ENCODE data around the gene MTCP1. TPM values are rescaled to one million over a fixed set of nuclear protein-coding genes. Genes with fewer than 3 reads are reported as not detected.

Gene MTCP1
- total RNA-seq, 1 donor from 2014 or later, result 16.8 TPM

DNA sequence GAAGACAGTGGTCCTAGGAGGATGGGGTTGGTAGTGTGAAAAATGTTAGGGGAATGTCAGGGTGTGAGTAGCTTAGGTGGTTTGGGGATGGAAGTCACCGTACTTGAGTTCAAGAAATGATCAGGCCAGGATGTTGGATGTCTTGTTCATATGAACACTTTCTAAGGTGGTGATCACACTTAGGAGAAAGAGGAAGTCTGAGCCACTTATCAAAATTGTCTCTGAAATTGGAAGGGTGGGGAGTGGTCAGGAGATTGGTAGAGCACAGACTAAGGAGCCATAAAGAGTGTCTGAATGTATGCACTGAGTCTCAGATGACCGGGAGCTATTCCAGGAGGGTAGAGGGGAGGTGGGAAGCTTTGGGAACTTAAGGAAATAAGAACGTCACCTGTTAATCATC is 17.3 kb downstream of the MTCP1 start:
- TF ChIP-seq, protein P1, sequence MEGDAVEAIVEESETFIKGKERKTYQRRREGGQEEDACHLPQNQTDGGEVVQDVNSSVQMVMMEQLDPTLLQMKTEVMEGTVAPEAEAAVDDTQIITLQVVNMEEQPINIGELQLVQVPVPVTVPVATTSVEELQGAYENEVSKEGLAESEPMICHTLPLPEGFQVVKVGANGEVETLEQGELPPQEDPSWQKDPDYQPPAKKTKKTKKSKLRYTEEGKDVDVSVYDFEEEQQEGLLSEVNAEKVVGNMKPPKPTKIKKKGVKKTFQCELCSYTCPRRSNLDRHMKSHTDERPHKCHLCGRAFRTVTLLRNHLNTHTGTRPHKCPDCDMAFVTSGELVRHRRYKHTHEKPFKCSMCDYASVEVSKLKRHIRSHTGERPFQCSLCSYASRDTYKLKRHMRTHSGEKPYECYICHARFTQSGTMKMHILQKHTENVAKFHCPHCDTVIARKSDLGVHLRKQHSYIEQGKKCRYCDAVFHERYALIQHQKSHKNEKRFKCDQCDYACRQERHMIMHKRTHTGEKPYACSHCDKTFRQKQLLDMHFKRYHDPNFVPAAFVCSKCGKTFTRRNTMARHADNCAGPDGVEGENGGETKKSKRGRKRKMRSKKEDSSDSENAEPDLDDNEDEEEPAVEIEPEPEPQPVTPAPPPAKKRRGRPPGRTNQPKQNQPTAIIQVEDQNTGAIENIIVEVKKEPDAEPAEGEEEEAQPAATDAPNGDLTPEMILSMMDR (IDR thresholded peaks at IDR 0.05), result no peak
- DNase-seq, result no peak
- Histone ChIP-seq H3K27me3 (no peaks in the 10 kb centered on the region), H3K4me1 (no peaks in the 10 kb centered on the region), H3K4me3 (no peak overlapping the region), H3K27ac (no peak overlapping the region), H3K36me3 (peaks cover 8% of the 10 kb centered on the region), H3K9me3 (no peaks in the 10 kb centered on the region)
- ATAC-seq, result no peak
- intact Hi-C loops (cut with DNase I), result loop anchor here (5.0 kb wide), 1 partner anchor 71 kb away; no protein-coding TSS in a partner anchor

DNA sequence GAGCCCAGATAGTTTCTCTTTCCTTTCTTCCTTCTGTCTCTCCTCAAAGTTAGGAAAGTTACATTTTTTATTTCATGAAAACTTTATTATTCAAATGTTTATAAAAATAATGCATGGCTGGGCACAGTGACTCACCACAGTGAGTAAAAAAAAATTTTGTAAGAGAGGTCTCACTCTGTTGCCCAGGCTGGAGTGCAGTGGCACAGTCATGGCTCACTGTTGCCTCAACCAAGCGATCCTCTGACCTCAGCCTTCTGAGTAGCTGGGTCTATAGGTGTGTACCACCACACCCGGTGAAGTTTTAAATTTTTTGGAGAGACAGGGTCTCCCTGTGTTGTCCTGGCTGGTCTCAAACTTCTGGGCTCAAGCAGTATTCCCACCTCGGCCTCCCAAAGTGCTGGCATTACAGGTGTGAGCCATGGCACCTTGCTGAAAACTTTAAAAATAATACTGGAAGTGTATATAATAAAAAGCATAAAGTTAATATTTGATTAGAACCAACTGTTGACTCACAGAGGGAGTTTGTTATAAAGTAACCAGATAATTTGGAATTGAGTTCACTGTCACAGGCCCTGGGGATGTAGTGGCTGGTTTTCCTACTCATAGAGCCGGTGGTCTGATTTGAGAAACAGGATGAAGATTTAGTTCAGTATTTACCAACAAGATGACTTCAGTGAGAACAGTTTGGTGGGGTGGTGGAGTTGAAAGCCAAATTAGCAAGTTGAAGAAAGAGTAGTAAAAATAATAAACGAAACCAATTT is 18.0 kb downstream of the MTCP1 start:
- no peak overlapping the region for H3K27ac ChIP-seq
- no peak overlapping the region for H3K4me3 ChIP-seq
- intact Hi-C loops (cut with DNase I), result loop anchor here (5.0 kb wide), 1 partner anchor 71 kb away; no protein-coding TSS in a partner anchor
- H3K36me3 ChIP-seq, result peaks cover 8% of the 10 kb centered on the region
- H3K4me1 ChIP-seq, result no peaks in the 10 kb centered on the region
- TF ChIP-seq, protein P1 (IDR thresholded peaks at IDR 0.05), result no peak
- no peaks in the 10 kb centered on the region for H3K9me3 ChIP-seq
- ATAC-seq, result no peak
- no peaks in the 10 kb centered on the region for H3K27me3 ChIP-seq
- no peak for DNase-seq

DNA sequence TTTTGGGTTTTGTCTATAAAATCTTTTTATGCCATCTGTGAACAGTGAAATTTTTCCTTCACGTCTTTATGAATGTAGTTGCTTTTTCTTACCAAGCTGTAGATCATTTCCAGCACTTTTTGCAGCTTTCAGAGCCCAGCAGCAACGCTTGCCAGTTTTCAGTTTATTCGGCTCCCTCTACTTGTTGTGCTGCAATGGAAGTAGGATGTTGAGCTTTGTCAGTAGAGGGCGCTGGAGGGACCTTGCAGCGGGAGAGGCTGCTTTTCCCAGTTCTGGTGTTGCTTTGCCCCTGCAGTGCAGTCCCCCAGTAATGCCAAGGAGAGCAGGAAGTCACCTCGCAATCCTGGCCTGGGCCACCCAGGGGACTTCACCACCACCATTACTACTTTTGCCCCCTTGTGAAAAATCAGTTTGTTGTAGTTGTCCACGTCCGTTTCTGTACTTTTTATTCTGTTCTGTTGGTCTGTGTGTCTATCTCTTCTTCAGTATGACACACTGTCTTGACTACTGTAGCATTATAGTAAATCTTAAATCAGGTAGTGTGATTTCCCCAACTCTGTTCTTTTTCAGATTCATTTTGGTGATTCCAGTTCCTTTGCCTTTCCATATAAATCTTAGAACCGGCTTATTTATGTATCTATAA is 21.8 kb downstream of the MTCP1 start:
- TF ChIP-seq, protein P1 (IDR thresholded peaks at IDR 0.05), result peak; percentile 54
- Histone ChIP-seq H3K36me3 (peaks cover 8% of the 10 kb centered on the region), H3K4me1 (no peaks in the 10 kb centered on the region), H3K27me3 (no peaks in the 10 kb centered on the region), H3K9me3 (no peaks in the 10 kb centered on the region), H3K4me3 (no peak overlapping the region), H3K27ac (no peak overlapping the region)
- intact Hi-C loops (cut with DNase I), result no loop called here
- ATAC-seq (peak; percentile 62), DNase-seq (no peak)

DNA sequence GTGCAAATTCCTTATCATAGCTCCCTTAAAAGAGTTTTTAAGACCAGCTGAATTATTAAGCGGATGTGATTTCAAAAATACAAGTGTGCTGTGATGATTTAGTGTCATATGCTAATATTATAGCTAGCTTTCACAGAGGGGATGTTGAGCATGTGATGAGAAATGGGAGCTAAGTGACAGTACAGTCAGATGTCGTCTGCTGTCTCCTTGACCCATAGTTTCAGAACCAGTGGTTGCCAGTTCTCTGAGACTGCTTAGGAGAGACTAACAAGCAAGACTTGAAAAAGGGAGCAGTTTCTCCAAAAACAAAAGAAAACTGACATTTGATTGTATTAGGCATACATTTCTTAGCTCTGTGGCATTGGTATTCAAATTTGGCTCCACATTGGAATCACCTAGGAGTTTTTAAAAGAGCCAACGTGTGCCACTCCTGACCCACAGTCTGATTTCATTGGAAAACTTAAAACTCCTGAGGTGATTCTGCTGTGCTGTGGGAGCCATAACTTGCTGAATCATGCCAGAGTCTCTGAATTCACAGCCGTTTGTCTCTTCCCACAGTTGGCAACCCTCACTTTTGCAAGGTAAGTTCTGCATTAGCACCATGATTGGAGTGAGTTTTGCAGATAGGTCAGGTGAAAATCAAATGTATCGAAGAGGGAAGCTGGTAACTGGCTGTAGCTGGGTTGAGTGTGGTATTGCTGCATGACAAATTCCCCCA is 24.0 kb downstream of the MTCP1 start:
- Histone ChIP-seq H3K27me3 (no peaks in the 10 kb centered on the region), H3K4me3 (no peak overlapping the region), H3K27ac (no peak overlapping the region), H3K4me1 (no peaks in the 10 kb centered on the region), H3K36me3 (peaks cover 2% of the 10 kb centered on the region), H3K9me3 (no peaks in the 10 kb centered on the region)
- ATAC-seq (no peak), DNase-seq (no peak)
- TF ChIP-seq, protein P1 (IDR thresholded peaks at IDR 0.05), result no peak
- intact Hi-C loops (cut with DNase I), result no loop called here

DNA sequence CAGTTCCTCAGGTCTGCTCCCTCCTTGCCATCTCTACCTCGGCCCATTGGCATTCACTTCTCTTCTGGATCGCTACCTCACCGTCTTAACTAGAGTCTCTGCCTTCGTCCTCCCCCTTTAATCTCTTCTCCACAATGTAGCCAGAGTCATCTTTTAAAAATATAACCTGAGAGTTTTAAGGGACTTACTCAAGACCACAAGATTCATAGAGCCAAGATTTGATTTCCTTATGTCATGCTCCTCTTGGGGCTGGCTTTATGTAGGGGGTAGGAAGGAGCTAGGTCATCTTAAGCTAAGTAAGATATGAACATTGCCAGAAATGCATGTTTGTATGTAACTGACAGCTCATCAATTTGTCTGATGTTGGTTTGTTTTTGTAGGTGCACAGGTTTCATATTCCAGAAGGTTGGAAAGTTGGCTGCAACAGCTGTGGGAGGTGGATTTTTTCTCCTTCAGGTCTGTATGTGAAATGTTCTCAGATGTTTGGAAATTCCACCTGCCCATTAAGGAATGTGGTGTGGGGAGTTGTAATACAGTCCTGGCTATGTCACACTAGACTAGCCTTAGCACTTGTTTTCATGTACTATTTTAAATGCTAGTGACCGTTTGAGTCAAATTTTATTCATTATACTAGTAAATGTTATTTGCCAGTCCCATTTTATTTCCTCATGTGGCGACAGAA is 24.7 kb downstream of the MTCP1 start:
- intact Hi-C loops (cut with DNase I), result no loop called here

More for the DNA sequence above, 24.7 kb downstream of the MTCP1 start:
- no peak overlapping the region for H3K4me3 ChIP-seq
- no peaks in the 10 kb centered on the region for H3K4me1 ChIP-seq
- DNase-seq (no peak), ATAC-seq (no peak)
- no peaks in the 10 kb centered on the region for H3K27me3 ChIP-seq
- TF ChIP-seq, protein P1 (IDR thresholded peaks at IDR 0.05), result no peak
- no peaks in the 10 kb centered on the region for H3K9me3 ChIP-seq
- no peaks in the 10 kb centered on the region for H3K36me3 ChIP-seq
- no peak overlapping the region for H3K27ac ChIP-seq
